Measurements from ENCODE around the gene DTYMK. TPM values are rescaled to one million over a fixed set of nuclear protein-coding genes. Genes with fewer than 3 reads are reported as not detected.

Gene DTYMK
- total and polyA plus RNA-seq, 10 of the 15 experiments (the other 5 are each of a cell fraction or from before 2014, with no cell fraction given): 7.0 to 220 (median 59.3) TPM

GRCh38 chr2:241653210-241653750, 33.3 kb downstream of the DTYMK start:
- no peaks in the 10 kb centered on the region; the same call in 1 of the 2 replicates for H4K20me1 ChIP-seq (ENCODE audit: control insufficient read depth, insufficient read depth)
- H3K4me3 ChIP-seq: no peak overlapping the region
- H3K36me3 ChIP-seq (ENCODE audit: control insufficient read depth in 2 of 2, insufficient read depth in 2 of 2, low read length in 1 of 2): peaks cover 9 to 35% of the 10 kb centered on the region in 2 experiments
- H3K4me2 ChIP-seq (ENCODE audit: control insufficient read depth, insufficient read depth): no peak overlapping the region
- TF ChIP-seq BMI1 (IDR thresholded peaks at IDR 0.05; ENCODE audit: borderline replicate concordance): no peak
- TF ChIP-seq RCOR1 (conservative IDR thresholded peaks at IDR 0.05; ENCODE audit: low read depth, low read length): no peak
- TF ChIP-seq, protein P1, sequence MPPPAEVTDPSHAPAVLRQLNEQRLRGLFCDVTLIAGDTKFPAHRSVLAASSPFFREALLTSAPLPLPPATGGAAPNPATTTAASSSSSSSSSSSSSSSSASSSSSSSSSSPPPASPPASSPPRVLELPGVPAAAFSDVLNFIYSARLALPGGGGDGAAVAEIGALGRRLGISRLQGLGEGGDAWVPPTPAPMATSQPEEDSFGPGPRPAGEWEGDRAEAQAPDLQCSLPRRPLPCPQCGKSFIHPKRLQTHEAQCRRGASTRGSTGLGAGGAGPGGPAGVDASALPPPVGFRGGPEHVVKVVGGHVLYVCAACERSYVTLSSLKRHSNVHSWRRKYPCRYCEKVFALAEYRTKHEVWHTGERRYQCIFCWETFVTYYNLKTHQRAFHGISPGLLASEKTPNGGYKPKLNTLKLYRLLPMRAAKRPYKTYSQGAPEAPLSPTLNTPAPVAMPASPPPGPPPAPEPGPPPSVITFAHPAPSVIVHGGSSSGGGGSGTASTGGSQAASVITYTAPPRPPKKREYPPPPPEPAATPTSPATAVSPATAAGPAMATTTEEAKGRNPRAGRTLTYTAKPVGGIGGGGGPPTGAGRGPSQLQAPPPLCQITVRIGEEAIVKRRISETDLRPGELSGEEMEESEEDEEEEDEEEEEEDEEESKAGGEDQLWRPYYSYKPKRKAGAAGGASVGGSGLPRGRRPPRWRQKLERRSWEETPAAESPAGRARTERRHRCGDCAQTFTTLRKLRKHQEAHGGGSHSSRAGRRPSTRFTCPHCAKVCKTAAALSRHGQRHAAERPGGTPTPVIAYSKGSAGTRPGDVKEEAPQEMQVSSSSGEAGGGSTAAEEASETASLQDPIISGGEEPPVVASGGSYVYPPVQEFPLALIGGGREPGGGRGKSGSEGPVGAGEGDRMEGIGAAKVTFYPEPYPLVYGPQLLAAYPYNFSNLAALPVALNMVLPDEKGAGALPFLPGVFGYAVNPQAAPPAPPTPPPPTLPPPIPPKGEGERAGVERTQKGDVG (CRISPR knock-in tag; IDR thresholded peaks at IDR 0.05): no peak
- TF ChIP-seq TCF12 (IDR thresholded peaks at IDR 0.05; ENCODE audit: low read depth, low read length): no peak
- TF ChIP-seq NFXL1 (IDR thresholded peaks at IDR 0.05; ENCODE audit: borderline replicate concordance): no peak
- TF ChIP-seq JUND (IDR thresholded peaks at IDR 0.05; ENCODE audit: low read depth, low read length): no peak
- TF ChIP-seq TCF7 (IDR thresholded peaks at IDR 0.05; ENCODE audit: borderline replicate concordance): no peak
- TF ChIP-seq ZBTB40 (IDR thresholded peaks at IDR 0.05; ENCODE audit: borderline replicate concordance): no peak
- TF ChIP-seq SMAD1 (IDR thresholded peaks at IDR 0.05; ENCODE audit: low read depth, partially characterized antibody): no peak
- TF ChIP-seq SMARCA5 (IDR thresholded peaks at IDR 0.05): no peak
- TF ChIP-seq, protein P2, sequence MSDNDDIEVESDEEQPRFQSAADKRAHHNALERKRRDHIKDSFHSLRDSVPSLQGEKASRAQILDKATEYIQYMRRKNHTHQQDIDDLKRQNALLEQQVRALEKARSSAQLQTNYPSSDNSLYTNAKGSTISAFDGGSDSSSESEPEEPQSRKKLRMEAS (IDR thresholded peaks at IDR 0.05; ENCODE audit: low read depth, low read length): no peak
- no peak for TF ChIP-seq FOS (IDR thresholded peaks at IDR 0.05; ENCODE audit: borderline replicate concordance, extremely low read depth, insufficient read length)
- TF ChIP-seq ZNF274 (IDR thresholded peaks at IDR 0.05; ENCODE audit: insufficient read depth, insufficient read length): no peak
- TF ChIP-seq YY1 (IDR thresholded peaks at IDR 0.05; ENCODE audit: low read depth, low read length): no peak
- 93% methylated on average over 12 of the region's 13 CpGs for WGBS (ENCODE audit: insufficient coverage, insufficient replicate concordance, low lambda C conversion rate, missing lambda C conversion rate)
- ChIA-PET CTCF (no interaction called here), POLR2A (interaction anchor here (1.0 kb wide), 1 partner anchor 184 kb away, joined by 7 read pairs; no protein-coding TSS in a partner anchor), SMC1A (ENCODE audit: uncharacterized antibody, unreplicated experiment) (no interaction called here), RAD21 (ENCODE audit: unreplicated experiment) (no interaction called here)
- no peaks in the 10 kb centered on the region for H3K9me3 ChIP-seq (replicated peaks; ENCODE audit: control insufficient read depth, insufficient read depth, low read length)
- ATAC-seq: no peak
- H3K27me3 ChIP-seq (replicated peaks in 1 of 2; ENCODE audit: control insufficient read depth in 2 of 2, insufficient read depth in 2 of 2, low read length in 1 of 2): no peaks in the 10 kb centered on the region
- H2AFZ ChIP-seq (ENCODE audit: control insufficient read depth, low read depth, low read length): no peak overlapping the region
- DNase-seq (ENCODE audit: low read depth, low spot score): no peak
- H3K79me2 ChIP-seq (ENCODE audit: control insufficient read depth, insufficient read depth, low read length): peaks cover 3% of the 10 kb centered on the region
- H3K4me1 ChIP-seq (ENCODE audit: control insufficient read depth, insufficient read depth, low read length): no peaks in the 10 kb centered on the region
- FAIRE-seq: no peak
- intact Hi-C loops (cut with micrococcal nuclease; ENCODE audit: unreplicated experiment): no loop called here
- in situ Hi-C loops (cut with MboI): loop anchor here (10.0 kb wide), 1 partner anchor 798 kb away; no protein-coding TSS in a partner anchor
- H3K27ac ChIP-seq (ENCODE audit: control insufficient read depth, insufficient read depth): no peak overlapping the region
- BruUV-seq (replicated peaks): no TSS peak
- H3K9ac ChIP-seq (ENCODE audit: control insufficient read depth, insufficient read depth, low read length): no peak overlapping the region

Measured in GM12878 (cell line).